K562 (cell line): Measurements from ENCODE around the gene FBN3. TPM values are rescaled to one million over a fixed set of nuclear protein-coding genes. Genes with fewer than 3 reads are reported as not detected.

Experiments used
- ELF2 ChIP-seq: fragments of 250-450 bp; sonication (Bioruptor Pico); IDR thresholded peaks from 2 replicates; pipeline ENCODE4 v1.5.0; 2021; ENCODE audit warnings: mild to moderate bottlenecking
- FOS ChIP-seq: IDR thresholded peaks from 3 replicates; pipeline ENCODE4 v1.6.1; 2011; ENCODE audit not compliant: insufficient read length; ENCODE audit errors: extremely low read depth
- FOXA3 ChIP-seq, 2 experiments: fragments of 450-650 bp in 1 of 2; sonication (generic) in 1 of 2; formaldehyde crosslinking; IDR thresholded peaks in 1 of 2; conservative IDR thresholded peaks in 1 of 2; 2 replicates each; pipeline versions ENCODE4 v1.4.0 to v1.8.0; 2020 to 2022; ENCODE audit warnings: mild to moderate bottlenecking in 2 of 2, missing genetic modification reagents in 1 of 2
- HDAC8 ChIP-seq: fragments of 450-650 bp; IDR thresholded peaks from 2 replicates; pipeline ENCODE4 v1.6.1; 2016; ENCODE audit warnings: mild to moderate bottlenecking, missing genetic modification characterization, moderate library complexity, missing compliant biosample characterization
- KDM2B ChIP-seq: fragments of 250-450 bp; sonication (Bioruptor Pico); IDR thresholded peaks from 2 replicates; pipeline ENCODE4 v1.8.0; 2021; ENCODE audit warnings: mild to moderate bottlenecking, moderate library complexity
- POLR2H ChIP-seq: IDR thresholded peaks from 2 replicates; pipeline ENCODE4 v1.6.1; 2016; ENCODE audit warnings: missing genetic modification characterization, low read depth, mild to moderate bottlenecking, control low read depth, missing compliant biosample characterization, moderate library complexity
- PTRF ChIP-seq: fragments of 450-650 bp; IDR thresholded peaks from 2 replicates; pipeline ENCODE4 v1.6.1; 2016; ENCODE audit warnings: mild to moderate bottlenecking, missing genetic modification characterization, missing compliant biosample characterization
- RBM25 ChIP-seq: fragments of 200-400 bp; formaldehyde crosslinking; IDR thresholded peaks from 2 replicates; pipeline ENCODE4 v1.6.1; 2018; ENCODE audit warnings: low read length, low read depth, moderate library complexity; ENCODE audit not compliant: severe bottlenecking
- SRF ChIP-seq, 2 experiments: fragments of 250-450, 450-650 bp in 1 of 2; sonication (Bioruptor Pico) in 1 of 2; sonication (generic) in 1 of 2; formaldehyde crosslinking; IDR thresholded peaks; 2 replicates each; pipeline versions ENCODE4 v1.5.0 to v1.5.1; 2020 to 2022; ENCODE audit warnings: mild to moderate bottlenecking in 1 of 2, missing genetic modification reagents in 1 of 2
- SRSF7 ChIP-seq: fragments of 200-400 bp; formaldehyde crosslinking; optimal IDR thresholded peaks from 2 replicates; pipeline ENCODE3; 2017; ENCODE audit warnings: mild to moderate bottlenecking, low read depth, low read length
- ZZZ3 ChIP-seq: fragments of 450-650 bp; IDR thresholded peaks from 2 replicates; pipeline ENCODE4 v1.6.1; 2016; ENCODE audit warnings: antibody characterized with exemption, mild to moderate bottlenecking, moderate library complexity
- polyA plus RNA-seq, 8 experiments: library from polyadenylated mRNA; depleted of rRNA in 4 of 8; stranded (reverse) in 5 of 8; unstranded in 3 of 8; fragments of >200 nt; fragmentation: Nextera tagmentation in 2 of 8; fragmentation: Illumina TruSeq in 1 of 8; extraction: Ambion mirVana in 2 of 8; extraction: Trizol in 1 of 8; gene quantifications; 2 replicates each; pipeline versions ENCODE4 v1.2.1 to v1.2.3, GENCODE V29; 2011 to 2014; ENCODE audit warnings: inconsistent platforms in 1 of 8, missing spikeins in 1 of 8
- total RNA-seq, 7 experiments: library from RNA; depleted of rRNA in 6 of 7; stranded (reverse); fragments of >200 nt in 6 of 7; fragmentation: Illumina TruSeq in 2 of 7; extraction: Trizol in 2 of 7; gene quantifications; 2 replicates each; pipeline versions ENCODE4 v1.2.1 to v1.2.3, GENCODE V29; 2011 to 2021; ENCODE audit warnings: low replicate concordance in 1 of 7
- TF ChIP-seq, protein P1 (sequence below), 2 experiments: fragments of 450-650 bp in 1 of 2; sonication (generic) in 1 of 2; formaldehyde crosslinking in 1 of 2; IDR thresholded peaks; 2 replicates each; pipeline versions ENCODE4 v1.7.1 to v1.9.0; 2016 to 2022; ENCODE audit warnings: inconsistent platforms in 1 of 2, mild to moderate bottlenecking in 1 of 2, missing genetic modification reagents in 1 of 2
- TF ChIP-seq, protein P2 (sequence below), 2 experiments: IDR thresholded peaks in 1 of 2; conservative IDR thresholded peaks in 1 of 2; 2 replicates each; pipeline ENCODE4 v1.6.1; 2016; ENCODE audit warnings: low read depth in 2 of 2, mild to moderate bottlenecking in 1 of 2, missing compliant biosample characterization in 1 of 2, missing genetic modification characterization in 1 of 2, moderate library complexity in 1 of 2
- TF ChIP-seq, protein P3 (sequence below): fragments of 450-650 bp; formaldehyde crosslinking; IDR thresholded peaks from 2 replicates; pipeline ENCODE4 v1.4.0; 2020; ENCODE audit warnings: mild to moderate bottlenecking

FBN3 gene
- total and polyA plus RNA-seq, 9 of the 15 experiments (the other 6 are each of a cell fraction or from before 2014, with no cell fraction given), result under 0.01 to 0.29 (median 0.01) TPM; not detected in 4

DNA sequence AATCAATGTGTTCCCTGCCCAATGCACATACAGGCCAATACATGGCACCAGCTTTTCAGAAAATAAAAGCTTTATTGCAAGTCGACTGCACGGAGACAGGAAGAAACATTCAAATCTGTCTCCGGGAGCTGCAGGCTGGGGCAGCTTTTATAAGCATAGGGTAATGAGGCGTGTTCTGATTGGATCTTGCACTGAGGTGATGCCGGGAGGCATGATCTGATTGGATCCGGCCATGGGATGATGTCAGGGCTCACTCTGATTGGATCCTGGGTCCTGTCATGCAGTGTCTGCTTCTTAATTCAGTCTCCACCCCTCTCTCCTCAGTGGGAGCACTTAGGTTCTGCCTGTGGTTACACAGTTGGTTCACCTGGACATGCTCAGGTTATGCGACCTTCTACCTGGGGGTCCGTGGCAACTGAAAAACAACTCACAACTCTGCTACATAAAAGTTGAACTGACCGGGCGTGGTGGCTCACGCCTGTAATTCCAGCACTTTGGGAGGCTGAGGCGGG is 11.8 kb upstream of the FBN3 start (continued):
- TF ChIP-seq, protein P1, sequence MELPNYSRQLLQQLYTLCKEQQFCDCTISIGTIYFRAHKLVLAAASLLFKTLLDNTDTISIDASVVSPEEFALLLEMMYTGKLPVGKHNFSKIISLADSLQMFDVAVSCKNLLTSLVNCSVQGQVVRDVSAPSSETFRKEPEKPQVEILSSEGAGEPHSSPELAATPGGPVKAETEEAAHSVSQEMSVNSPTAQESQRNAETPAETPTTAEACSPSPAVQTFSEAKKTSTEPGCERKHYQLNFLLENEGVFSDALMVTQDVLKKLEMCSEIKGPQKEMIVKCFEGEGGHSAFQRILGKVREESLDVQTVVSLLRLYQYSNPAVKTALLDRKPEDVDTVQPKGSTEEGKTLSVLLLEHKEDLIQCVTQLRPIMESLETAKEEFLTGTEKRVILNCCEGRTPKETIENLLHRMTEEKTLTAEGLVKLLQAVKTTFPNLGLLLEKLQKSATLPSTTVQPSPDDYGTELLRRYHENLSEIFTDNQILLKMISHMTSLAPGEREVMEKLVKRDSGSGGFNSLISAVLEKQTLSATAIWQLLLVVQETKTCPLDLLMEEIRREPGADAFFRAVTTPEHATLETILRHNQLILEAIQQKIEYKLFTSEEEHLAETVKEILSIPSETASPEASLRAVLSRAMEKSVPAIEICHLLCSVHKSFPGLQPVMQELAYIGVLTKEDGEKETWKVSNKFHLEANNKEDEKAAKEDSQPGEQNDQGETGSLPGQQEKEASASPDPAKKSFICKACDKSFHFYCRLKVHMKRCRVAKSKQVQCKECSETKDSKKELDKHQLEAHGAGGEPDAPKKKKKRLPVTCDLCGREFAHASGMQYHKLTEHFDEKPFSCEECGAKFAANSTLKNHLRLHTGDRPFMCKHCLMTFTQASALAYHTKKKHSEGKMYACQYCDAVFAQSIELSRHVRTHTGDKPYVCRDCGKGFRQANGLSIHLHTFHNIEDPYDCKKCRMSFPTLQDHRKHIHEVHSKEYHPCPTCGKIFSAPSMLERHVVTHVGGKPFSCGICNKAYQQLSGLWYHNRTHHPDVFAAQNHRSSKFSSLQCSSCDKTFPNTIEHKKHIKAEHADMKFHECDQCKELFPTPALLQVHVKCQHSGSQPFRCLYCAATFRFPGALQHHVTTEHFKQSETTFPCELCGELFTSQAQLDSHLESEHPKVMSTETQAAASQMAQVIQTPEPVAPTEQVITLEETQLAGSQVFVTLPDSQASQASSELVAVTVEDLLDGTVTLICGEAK (IDR thresholded peaks at IDR 0.05), result peak; percentile 86
- TF ChIP-seq, protein P1 (CRISPR knock-in tag; IDR thresholded peaks at IDR 0.05), result no peak
- no peak for TF ChIP-seq ZZZ3
- peak; percentile 97 for TF ChIP-seq POLR2H (tag)
- TF ChIP-seq, protein P2, sequence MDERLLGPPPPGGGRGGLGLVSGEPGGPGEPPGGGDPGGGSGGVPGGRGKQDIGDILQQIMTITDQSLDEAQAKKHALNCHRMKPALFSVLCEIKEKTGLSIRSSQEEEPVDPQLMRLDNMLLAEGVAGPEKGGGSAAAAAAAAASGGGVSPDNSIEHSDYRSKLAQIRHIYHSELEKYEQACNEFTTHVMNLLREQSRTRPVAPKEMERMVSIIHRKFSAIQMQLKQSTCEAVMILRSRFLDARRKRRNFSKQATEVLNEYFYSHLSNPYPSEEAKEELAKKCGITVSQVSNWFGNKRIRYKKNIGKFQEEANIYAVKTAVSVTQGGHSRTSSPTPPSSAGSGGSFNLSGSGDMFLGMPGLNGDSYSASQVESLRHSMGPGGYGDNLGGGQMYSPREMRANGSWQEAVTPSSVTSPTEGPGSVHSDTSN (CRISPR knock-in tag; IDR thresholded peaks at IDR 0.05; ENCODE audit: low read depth), result no peak
- TF ChIP-seq, protein P2 (tag; conservative IDR thresholded peaks at IDR 0.05; ENCODE audit: low read depth), result no peak; the same call in 1 of the 2 replicates
- no peak for TF ChIP-seq SRF (CRISPR knock-in tag; IDR thresholded peaks at IDR 0.05)
- TF ChIP-seq SRSF7, result no peak
- TF ChIP-seq FOXA3 (CRISPR knock-in tag; conservative IDR thresholded peaks at IDR 0.05 in 1 of 2, IDR thresholded peaks at IDR 0.05 in 1 of 2), result no peak
- no peak for TF ChIP-seq ELF2 (CRISPR knock-in tag)
- no peak for TF ChIP-seq HDAC8
- no peak for TF ChIP-seq PTRF (tag)
- TF ChIP-seq, protein P3, sequence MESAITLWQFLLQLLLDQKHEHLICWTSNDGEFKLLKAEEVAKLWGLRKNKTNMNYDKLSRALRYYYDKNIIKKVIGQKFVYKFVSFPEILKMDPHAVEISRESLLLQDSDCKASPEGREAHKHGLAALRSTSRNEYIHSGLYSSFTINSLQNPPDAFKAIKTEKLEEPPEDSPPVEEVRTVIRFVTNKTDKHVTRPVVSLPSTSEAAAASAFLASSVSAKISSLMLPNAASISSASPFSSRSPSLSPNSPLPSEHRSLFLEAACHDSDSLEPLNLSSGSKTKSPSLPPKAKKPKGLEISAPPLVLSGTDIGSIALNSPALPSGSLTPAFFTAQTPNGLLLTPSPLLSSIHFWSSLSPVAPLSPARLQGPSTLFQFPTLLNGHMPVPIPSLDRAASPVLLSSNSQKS, result no peak
- peak; percentile 61 for TF ChIP-seq RBM25
- peak; percentile 83 for TF ChIP-seq FOS
- no peak for TF ChIP-seq KDM2B (CRISPR knock-in tag)
